Transverse colon (tissue), 4 donors: ENCODE data around the gene LDLRAD4. TPM values are rescaled to one million over a fixed set of nuclear protein-coding genes. Genes with fewer than 3 reads are reported as not detected.

Experiments
- DNase-seq: peaks from one replicate; pipeline ENCODE4 v3.0.0-alpha.2; 2019
- H3K27ac ChIP-seq, 4 donors: fragments of 200-600 bp; sonication (generic); 2 replicates each; pipeline ENCODE4 v1.5.1; 2016 to 2018; ENCODE audit warnings: inconsistent platforms in 4 of 4
- H3K27me3 ChIP-seq: fragments of 200-600 bp; sonication (generic); 2 replicates; pipeline ENCODE4 v1.5.1; 2017; ENCODE audit warnings: inconsistent platforms
- H3K36me3 ChIP-seq, 4 donors: fragments of 200-600 bp; sonication (generic); 2 replicates each; pipeline ENCODE4 v1.5.1; 2017 to 2019; ENCODE audit warnings: inconsistent platforms in 4 of 4
- H3K4me1 ChIP-seq, 4 donors: fragments of 200-600 bp; sonication (generic); 2 replicates each; pipeline ENCODE4 v1.5.1; 2017 to 2020; ENCODE audit warnings: inconsistent platforms in 4 of 4
- H3K4me3 ChIP-seq, 4 donors: fragments of 200-600 bp; sonication (generic); 1 replicate in 1 of 4; 2 replicates in 3 of 4; pipeline versions ENCODE4 v1.5.1 to v1.6.1; 2017 to 2019; ENCODE audit warnings: inconsistent platforms in 4 of 4
- H3K9me3 ChIP-seq, 2 donors: fragments of 200-600 bp; sonication (generic); 2 replicates each; pipeline ENCODE4 v1.5.1; 2017 to 2019; ENCODE audit warnings: inconsistent platforms in 2 of 2
- CTCF ChIP-seq, 5 experiments: fragments of 200-600 bp in 3 of 5; fragments of 450-650 bp in 2 of 5; sonication (generic) in 3 of 5; IDR thresholded peaks; 1 replicate in 2 of 5; 2 replicates in 3 of 5; pipeline ENCODE4 v1.5.1; 2016 to 2017; ENCODE audit warnings: antibody characterized with exemption in 5 of 5, inconsistent platforms in 3 of 5, mild to moderate bottlenecking in 2 of 5, moderate library complexity in 1 of 5
- EP300 ChIP-seq: sonication (generic); formaldehyde crosslinking; IDR thresholded peaks from one replicate; pipeline ENCODE4 v1.6.1; 2017; ENCODE audit warnings: antibody characterized with exemption, low read depth
- POLR2A ChIP-seq: fragments of 450-650 bp; IDR thresholded peaks from one replicate; pipeline ENCODE4 v1.6.1; 2016; ENCODE audit warnings: antibody characterized with exemption, mild to moderate bottlenecking, moderate library complexity
- POLR2AphosphoS5 ChIP-seq, 3 donors: sonication (generic); formaldehyde crosslinking; IDR thresholded peaks; one replicate each; pipeline ENCODE4 v1.6.1; 2016; ENCODE audit warnings: antibody characterized with exemption in 3 of 3
- WGBS, 2 donors: methylation state at CpG; one replicate each; pipeline ENCODE4 v1.1.5; 2018; ENCODE audit warnings: low coverage in 1 of 2; 5-methylcytosine and 5-hydroxymethylcytosine counted together
- in situ Hi-C, 4 donors: fragments of 200-750 bp; cut with MboI; loops; one replicate each; pipeline versions ENCODE4 v1.15.0 to v1.15.1; 2017; ENCODE audit warnings: low sequenced_read_pairs in 3 of 4, low pct_ligation_motif_present in 1 of 4, low pct_unique_long_range_greater_than_20kb in 1 of 4
- intact Hi-C: fragments of 100-400 bp; cut with DNase I; formaldehyde crosslinking; loops from one replicate; pipeline ENCODE4 v1.15.1; 2023; ENCODE audit warnings: low total_unique reads
- total RNA-seq, 4 donors: library from RNA; depleted of rRNA; stranded (reverse); fragments of >200 nt; gene quantifications; one replicate each; pipeline ENCODE4 v1.1.0, GENCODE V29; 2016

The LDLRAD4 gene
- total RNA-seq, 4 donors from 2014 or later: 34.8 to 277 (median 60.6) TPM

- no peak for TF ChIP-seq POLR2A
- no peak for TF ChIP-seq CTCF (IDR thresholded peaks at IDR 0.05)
- no peak for TF ChIP-seq EP300
- TF ChIP-seq POLR2AphosphoS5 (IDR thresholded peaks at IDR 0.05): no peak
- 46 to 58% methylated on average over 6 to 7 of the region's 7 CpGs for WGBS, 2 donors
- no peaks in the 10 kb centered on the region for H3K9me3 ChIP-seq
- H3K36me3 ChIP-seq: no peaks in the 10 kb centered on the region
- H3K27ac ChIP-seq: no peak overlapping the region
- no peaks in the 10 kb centered on the region for H3K4me1 ChIP-seq
- no peaks in the 10 kb centered on the region for H3K27me3 ChIP-seq
- DNase-seq: no peak
- in situ Hi-C loops (no loop called here), intact Hi-C loops (no loop called here)
- no peak overlapping the region for H3K4me3 ChIP-seq
Measured at GRCh38 chr18:13191779-13192178, 26.8 kb upstream of the LDLRAD4 start.

- Histone ChIP-seq H3K4me3 (no peak overlapping the region), H3K9me3 (no peaks in the 10 kb centered on the region), H3K4me1 (no peaks in the 10 kb centered on the region), H3K27me3 (no peaks in the 10 kb centered on the region), H3K36me3 (no peaks in the 10 kb centered on the region), H3K27ac (no peak overlapping the region)
- in situ Hi-C loops (no loop called here), intact Hi-C loops (no loop called here)
- DNase-seq: no peak
- WGBS, 2 donors: 62 to 71% methylated on average over 2 of the region's 2 CpGs
- TF ChIP-seq POLR2A (no peak), EP300 (no peak), CTCF (IDR thresholded peaks at IDR 0.05) (no peak), POLR2AphosphoS5 (IDR thresholded peaks at IDR 0.05) (no peak)
Measured at GRCh38 chr18:13192970-13193369, 25.6 kb upstream of the LDLRAD4 start.

GRCh38 chr18:13194239-13194638 lies 24.3 kb upstream of the LDLRAD4 start:
- no peak for TF ChIP-seq EP300
- no peak for TF ChIP-seq POLR2AphosphoS5 (IDR thresholded peaks at IDR 0.05)
- TF ChIP-seq CTCF (IDR thresholded peaks at IDR 0.05): no peak
- TF ChIP-seq POLR2A: no peak
- no peak for DNase-seq
- Histone ChIP-seq H3K36me3 (no peaks in the 10 kb centered on the region), H3K4me3 (no peak overlapping the region), H3K9me3 (peaks cover 5 to 6% of the 10 kb centered on the region in 2 donors), H3K27me3 (no peaks in the 10 kb centered on the region), H3K27ac (no peak overlapping the region), H3K4me1 (no peaks in the 10 kb centered on the region)
- in situ Hi-C loops: no loop called here
- intact Hi-C loops: no loop called here
- 73 to 100% methylated on average over 1 to 2 of the region's 2 CpGs for WGBS, 2 donors

- TF ChIP-seq POLR2AphosphoS5 (IDR thresholded peaks at IDR 0.05) (no peak), CTCF (IDR thresholded peaks at IDR 0.05) (no peak), POLR2A (no peak), EP300 (no peak)
- Histone ChIP-seq H3K4me3 (no peak overlapping the region), H3K9me3 (peaks cover 13 to 17% of the 10 kb centered on the region in 2 donors), H3K36me3 (no peaks in the 10 kb centered on the region), H3K4me1 (no peaks in the 10 kb centered on the region), H3K27me3 (no peaks in the 10 kb centered on the region), H3K27ac (no peak overlapping the region)
- in situ Hi-C loops: no loop called here
- intact Hi-C loops: no loop called here
- WGBS, 2 donors: 91 to 92% methylated on average over 2 of the region's 2 CpGs
- DNase-seq: no peak
Measured at GRCh38 chr18:13198701-13199100, 19.9 kb upstream of the LDLRAD4 start.
